GM21723 (cell line): ENCODE results near the gene FAM163B.

Source experiments
- ATAC-seq: cut with Tn5 transposase; IDR thresholded peaks from one replicate; pipeline ENCODE4 v1.9.1; 2021; ENCODE audit warnings: mild to moderate bottlenecking, moderate library complexity; ENCODE audit not compliant: unreplicated experiment

FAM163B gene

DNA sequence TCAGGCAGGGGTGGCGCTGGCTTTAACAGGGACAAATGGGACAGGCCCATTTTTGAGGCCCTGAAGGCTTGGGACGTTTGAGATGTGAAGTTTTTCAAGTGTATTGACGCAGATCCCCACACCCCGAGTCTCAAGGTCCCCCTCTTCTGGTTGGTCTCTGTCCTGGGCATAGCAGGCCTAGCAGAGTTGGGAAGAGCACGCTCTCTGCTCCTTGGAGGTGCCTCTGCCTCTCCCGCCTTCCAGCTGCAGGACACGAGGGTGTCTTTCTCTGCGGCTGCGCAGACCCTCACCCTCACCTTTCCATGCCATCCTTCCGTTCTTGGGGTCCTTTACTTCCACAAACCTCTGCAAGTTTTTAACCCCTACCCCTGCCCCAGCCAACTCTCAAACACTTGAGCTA lies 56.1 kb downstream of the FAM163B start:
- ATAC-seq: no peak

DNA sequence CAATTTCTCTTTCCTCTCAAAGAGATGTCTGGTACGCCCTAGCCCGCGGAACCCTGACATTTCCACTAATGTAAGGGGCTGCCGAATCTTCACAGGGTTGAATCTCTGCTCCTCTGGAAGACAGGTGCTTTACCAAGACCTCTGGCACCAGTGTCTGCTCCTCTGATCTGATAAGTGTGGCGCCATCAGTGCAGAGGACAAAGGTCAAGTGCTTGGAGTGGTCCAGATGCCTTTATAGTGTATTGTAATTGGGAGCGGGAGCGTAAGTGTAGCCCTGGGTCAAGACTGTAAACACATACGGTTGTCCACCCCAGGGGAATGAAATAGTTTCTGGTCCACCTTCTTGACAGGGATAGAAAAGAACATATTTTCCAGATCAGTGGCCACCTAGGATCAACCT lies 57.0 kb downstream of the FAM163B start:
- ATAC-seq: no peak

DNA sequence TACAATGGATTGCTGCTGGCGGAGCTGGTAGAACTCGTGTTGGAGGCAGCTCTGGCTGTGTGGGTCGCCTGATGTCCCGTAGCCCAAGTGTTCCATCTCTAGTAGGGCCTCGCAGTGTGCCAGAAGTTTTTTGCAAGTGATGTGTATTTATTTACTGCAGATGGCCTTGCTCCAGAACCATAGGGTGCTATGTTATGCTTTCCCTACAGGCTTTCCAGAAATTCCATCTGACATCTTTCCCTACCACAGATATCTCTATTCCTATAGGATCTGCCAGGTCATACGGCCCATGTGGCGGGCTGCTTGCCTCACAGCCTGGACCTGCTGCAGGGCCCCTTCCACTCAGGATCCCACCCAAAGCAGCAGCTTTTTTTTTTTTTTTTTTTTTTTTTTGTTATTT lies 57.7 kb downstream of the FAM163B start:
- ATAC-seq: no peak

DNA sequence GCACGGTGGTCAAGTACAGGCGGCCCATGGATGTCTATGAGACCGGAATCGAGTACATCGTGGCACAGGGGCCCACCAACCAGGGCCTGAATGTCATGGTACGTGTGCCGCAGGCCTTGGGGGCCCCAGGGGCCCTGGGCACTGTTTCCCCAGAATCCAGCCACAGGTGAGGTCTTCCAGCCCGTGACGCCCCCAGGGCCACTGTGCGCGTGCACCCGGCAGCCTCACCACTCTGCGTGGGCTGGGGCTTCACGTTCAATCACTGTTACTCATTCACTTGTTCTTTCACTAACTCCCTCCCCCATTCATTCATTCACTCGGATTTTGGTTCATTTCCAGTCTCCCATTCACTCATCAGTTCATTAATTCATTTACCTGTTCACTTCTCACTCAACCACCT lies 62.1 kb downstream of the FAM163B start:
- ATAC-seq: no peak

DNA sequence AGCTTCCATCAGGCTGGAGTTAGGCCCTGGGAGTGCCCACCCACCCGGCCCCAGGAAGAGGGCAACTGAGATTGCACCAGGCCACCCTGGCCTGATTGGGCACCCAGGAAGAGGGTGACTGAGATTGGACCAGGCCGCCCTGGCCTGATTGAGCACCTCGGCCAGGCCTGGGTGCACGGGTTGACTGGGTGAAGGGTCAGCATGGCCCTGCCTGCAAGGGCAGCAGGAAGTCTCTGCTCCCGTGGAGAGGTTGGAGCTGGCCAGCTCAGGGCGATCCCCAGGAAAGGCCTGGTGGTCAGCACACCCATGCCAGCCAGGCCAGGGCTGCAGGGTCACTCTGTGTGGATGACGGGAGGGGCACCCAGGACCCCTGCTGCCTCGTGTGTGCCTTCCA lies 62.9 kb downstream of the FAM163B start:
- ATAC-seq: no peak

DNA sequence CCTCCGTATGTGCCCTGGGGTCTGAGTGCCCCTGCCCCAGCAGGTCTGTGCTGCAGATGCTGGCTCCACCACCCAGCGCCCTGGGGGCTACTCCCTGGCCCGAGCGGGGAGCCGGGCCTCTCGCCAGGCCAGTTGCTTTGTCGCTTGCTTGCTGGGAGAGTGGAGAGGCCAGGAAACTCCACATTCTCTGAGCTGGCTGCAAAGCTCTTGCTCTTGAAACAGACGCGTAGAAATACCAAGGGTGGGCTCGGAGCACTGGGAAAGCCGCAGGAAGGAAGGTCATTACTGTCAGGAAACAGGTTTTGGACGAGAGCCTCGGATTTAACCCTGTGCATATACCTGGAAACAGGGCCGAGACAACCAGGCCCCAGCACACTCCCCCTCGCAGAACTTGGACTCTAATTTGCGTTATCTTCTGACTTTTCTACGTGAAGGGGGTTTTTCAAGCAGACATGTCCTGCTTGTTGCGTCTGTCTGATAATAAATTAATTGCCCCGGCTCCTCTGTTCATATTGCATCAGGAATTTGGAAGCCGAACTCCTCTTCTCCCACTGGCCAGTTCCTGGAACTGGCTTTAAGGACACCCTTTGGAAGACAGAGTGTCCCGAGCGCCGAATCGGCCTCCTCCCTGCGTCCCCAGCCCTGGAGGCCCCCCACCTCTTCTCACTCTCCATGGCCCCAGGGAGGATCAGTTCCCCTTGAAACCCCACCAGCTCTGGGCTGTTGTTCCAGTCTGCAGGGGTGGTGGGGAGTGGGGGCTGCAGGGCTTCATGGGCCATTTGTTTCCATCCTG lies 63.5 kb downstream of the FAM163B start:
- no peak for ATAC-seq

DNA sequence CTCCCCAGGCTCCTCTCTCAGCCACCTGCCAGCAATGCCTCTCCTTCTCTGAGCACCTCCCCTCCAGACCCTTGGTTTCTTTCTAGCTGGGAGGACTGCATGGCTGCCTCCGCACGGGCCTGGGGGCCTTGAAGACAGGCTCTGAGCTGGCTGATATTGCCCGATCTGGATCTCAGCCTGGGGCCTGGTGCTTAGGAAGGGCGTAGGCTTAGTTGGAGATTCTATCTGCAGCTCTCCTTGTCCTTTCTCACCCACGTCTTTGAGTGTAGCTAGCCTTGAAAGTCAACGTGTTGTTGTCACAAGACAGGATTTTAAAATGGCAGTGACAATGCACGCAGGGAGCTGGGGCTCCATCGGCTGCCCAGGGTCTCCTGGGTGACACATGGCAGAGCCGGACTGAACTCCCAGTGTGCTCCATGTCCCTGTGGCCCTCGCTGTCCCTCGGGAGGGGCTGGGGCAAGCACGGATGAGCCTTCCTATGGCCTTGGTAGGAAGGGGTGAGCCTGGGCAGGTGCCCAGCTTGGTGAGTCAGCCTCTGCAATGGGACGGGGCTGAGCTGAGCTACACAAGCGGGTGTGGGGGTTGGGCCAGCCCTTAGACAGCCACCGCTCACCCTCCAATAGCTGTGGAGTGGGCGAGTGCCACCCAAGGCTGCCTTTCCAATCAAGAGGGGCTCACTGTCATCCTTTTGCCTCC lies 65.3 kb downstream of the FAM163B start:
- ATAC-seq: no peak

DNA sequence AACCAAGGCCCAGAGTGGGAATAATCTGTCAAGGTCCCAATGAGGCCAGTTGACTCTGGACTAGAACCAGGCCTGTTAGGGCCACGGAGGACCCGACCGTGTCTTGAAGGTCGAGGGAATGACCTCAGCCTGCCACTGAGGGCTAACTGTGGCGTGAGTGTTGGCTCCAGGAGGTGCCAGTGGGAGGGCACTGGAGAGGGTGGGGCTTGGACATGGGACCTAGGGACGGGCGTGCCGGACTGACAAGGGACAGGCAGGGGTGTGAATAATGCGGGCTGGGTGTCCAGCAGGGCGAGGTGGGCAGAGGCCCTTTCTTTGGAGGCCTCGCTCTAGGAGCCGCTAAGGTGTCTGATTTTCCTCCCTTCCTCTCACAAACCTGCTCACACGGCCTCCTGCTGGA lies 67.2 kb downstream of the FAM163B start:
- ATAC-seq: no peak

DNA sequence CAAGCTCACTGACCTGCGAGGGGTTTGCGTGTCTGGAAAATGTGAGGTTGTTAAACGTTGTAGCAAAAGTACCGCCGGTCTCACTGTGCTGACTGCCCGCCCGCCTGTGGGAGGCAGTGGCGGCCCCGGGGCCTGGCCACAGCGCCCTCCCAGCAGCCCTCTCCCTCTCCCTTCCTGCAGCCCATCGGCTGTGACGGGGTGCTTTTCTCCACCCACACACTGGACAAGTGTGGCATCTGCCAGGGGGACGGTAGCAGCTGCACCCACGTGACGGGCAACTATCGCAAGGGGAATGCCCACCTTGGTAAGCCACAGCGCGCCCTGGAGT lies 68.5 kb downstream of the FAM163B start:
- ATAC-seq: no peak

DNA sequence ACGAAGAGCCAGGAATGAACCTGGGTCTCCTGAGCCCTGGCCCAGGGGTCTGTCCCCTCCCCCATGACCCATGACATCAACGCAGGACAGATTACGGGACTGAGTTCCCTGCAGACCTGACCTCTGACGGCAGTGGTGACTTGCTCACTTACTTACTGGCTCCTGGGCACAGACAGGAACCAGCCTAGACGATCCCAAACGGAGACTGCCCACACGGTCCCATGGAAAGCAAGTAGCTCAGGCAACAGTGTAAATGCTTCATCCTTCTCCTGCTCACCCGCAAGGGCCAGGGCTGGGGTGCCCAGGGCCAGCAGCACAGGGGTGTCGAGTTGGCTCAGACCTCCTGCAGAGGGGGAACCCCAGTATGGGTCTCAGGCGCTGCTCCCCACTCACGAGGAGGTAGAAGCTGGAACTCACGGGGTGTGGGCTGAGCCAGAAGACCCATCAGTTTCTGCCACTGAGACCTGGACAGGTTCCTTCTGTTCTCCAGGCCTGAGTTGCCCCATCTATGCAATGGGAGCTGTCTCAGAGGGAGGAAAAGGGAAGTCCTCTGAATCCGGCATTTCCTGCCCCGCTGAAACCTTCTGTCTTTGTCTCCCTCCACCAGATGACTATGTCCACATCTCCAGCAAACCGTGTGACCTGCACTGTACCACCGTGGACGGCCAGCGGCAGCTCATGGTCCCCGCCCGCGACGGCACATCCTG lies 69.0 kb downstream of the FAM163B start:
- no peak for ATAC-seq

DNA sequence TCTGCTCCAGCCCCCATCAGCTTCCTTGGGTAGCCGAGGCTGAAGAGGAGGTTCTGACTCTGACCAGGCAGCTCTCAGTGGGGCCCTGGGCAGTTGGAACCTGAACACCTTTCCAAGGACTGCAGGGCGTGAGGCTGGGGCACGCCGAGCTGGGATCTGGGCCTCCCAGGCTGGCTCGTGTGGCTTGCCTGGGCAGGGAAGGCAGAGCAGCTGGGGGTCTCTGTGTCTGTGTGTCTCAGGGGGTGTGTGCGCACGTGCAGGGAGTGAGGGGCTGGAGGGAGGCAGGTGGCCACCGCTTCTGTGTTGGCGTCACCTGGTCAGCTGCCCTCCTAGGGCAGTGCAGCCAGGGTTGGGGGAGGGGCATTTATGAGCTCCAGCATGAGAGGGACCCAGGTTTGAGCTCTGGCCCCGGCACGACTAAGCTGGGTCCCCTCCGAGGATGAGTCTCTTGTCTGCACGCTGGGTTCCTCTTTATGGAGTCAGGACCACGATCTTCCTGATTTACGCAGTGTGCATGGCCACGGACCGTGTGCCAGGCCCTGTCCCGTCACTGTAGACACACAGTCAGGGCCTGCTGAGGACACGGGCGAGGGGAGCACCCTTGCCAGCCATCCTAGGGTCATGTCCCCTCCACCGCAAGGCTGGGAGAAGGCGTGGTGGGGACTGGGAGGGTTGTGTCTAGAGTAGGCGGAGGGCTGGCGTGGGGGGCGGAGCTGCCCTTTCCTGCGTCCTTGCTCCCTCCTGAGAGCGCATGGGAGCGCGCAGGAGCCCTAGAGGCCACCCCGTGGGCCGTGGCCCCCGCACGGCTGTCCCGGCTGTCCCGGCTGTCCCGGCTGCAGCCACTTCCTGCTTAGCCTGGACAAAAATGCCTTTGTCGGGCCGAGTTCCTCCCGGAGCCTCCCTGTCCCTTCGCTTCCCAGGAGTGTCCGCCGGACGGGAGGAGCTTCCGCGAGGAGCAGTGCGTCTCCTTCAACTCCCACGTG lies 70.0 kb downstream of the FAM163B start:
- no peak for ATAC-seq

DNA sequence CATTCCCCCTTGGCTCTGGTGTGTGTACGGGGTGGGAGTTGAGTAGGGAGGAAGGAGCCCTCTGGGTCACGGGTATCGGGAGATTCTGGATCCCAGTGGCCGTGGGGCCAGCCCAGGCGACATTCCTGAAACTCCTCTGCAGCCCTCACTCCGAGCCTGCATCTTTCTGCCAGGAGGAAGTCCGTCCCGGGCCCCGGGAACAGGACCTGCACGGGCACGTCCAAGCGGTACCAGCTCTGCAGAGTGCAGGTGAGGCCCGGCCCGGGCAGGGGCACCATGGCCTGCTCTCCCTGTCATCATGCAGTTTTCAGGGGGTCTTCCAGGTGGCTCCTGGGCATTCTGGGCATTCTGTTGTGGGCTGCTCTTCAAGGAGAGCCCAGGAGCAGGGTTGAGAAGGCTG lies 71.0 kb downstream of the FAM163B start:
- ATAC-seq: no peak

DNA sequence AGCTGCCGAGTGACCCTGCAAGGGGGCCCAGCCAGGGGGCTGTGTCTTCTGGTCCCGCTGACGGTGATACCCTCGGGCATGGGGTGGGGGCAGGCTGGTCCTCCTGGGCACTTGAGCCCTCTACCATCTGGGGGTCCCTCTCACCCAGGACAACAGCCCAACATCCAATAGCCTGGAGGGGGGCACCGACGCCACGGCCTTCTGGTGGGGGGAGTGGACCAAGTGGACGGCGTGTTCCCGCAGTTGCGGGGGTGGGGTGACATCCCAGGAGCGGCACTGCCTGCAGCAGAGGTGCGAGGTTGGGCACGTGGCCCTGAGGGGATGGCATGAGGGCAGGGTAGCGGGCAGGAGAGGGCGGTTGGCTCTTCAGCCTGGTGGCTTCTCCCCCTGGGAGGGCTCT lies 71.9 kb downstream of the FAM163B start:
- no peak for ATAC-seq

DNA sequence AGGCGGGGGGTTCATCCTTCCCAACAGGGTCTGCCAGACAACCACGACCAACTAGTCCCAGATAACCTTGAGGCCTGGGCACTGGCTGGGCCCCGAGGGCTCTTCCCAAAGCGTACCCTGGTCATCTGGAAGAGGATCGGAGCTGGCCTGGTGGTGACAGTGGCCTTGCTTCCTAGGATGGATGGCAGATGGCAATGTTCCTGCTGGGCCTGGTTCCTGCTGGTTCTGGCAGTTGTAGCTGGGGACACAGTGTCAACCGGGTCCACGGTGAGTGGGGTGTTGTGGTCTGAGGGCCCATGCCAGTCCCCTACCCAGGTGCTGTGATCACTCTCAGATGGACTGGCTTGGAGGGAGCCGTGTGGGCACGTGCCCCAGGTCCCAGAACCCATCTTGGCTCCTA lies 72.7 kb downstream of the FAM163B start:
- ATAC-seq: no peak

DNA sequence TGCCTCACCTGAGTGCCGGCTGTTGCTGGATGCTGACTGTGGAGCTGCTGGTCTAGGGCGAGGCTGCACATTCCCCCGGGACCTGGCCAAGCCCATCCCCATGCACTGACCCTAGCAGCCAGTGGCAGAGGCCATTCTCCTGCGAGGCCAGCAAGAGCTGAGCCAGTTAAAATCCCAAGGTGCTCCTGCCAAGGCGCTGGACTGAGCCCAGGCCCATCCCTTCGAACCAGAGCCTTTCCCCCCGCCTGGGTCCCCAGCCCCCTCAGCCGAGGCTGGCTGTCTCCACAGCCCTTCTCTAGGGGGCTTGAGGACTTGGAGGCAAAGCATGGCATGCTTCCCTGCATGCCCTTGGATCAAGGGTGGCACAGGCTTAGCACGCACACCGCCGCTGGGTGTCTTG lies 73.1 kb downstream of the FAM163B start:
- no peak for ATAC-seq

DNA sequence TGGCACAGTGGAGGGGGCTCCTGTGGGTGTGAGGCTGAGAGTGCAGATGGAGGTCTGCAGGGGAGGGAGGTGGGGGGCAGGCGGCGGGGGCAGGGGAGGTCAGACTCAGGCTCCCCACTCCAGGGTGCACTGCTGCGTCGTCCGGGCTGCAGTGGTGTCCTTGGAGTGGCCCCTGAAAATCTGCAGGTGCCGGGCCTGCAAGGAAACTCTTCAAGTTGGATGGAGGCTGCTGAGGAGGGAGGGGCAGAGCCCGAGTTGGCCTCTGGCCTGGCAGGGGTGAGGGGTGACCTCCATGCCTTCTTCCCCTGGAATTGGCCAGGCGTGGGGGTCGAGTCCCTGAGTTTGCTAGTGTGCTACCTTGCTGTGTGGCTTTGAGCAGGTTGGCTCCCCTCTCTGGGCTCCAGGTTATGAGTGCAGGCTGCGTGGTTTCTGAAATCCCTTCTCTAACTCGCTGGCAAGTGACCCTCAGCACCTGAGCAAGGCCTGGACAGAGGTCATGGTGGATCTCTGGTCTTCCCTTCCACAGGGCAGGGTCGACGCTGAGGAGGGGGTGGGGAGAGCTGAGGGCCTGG lies 73.8 kb downstream of the FAM163B start:
- no peak for ATAC-seq

DNA sequence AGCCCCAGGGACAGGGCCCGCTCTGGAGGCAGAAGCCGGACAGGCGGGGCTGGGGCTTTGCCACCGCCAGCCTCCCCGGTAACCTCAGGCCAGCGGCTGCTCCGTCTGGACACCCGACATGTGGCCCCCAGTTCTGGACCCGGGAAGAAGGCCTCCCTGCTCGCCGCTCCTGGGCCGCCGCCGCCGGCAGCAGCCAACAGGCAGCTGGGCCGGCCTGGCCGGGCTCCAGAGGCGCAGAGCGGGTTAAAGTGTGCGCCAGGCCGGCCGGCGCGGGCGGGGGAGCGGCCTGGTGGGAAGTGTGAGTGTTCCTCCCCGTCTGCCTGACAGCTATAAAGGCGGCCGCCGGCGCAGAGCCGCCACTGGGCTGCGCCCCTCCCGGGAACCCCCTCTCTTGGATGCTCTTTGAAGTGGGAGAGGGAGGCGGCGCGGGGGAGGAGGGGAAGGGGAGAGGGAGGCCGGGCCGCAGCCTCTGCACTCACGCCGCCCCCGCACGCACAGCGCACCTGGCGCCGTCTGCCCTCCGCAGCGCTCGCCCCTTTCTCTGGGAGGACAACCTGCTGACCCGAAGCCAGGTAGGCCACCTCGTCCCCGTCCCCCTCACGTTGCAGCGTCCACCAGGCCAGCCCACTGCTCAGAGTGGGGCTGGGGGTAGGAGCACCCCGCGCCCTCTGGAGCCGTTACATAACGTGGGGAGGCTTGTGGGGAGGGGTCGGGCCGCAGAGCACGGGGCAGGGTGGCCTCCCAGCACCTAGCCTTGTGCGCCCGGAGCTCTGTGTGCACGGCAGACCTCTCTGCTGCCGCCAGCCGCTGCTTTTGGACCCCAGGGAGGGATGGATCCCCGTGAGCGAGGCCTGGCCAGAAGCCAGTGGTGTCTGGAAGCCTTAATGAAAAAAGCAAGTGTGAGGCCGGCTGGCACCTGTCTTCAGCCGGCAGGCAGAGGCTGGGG lies 74.6 kb downstream of the FAM163B start, which contains the start of gene ADAMTSL2:
Gene ADAMTSL2 (plus strand): TSS at position 359 of the 946 bp plus-strand sequence. CDS start 2,009 bp downstream, outside the sequence.
- ATAC-seq: no peak

DNA sequence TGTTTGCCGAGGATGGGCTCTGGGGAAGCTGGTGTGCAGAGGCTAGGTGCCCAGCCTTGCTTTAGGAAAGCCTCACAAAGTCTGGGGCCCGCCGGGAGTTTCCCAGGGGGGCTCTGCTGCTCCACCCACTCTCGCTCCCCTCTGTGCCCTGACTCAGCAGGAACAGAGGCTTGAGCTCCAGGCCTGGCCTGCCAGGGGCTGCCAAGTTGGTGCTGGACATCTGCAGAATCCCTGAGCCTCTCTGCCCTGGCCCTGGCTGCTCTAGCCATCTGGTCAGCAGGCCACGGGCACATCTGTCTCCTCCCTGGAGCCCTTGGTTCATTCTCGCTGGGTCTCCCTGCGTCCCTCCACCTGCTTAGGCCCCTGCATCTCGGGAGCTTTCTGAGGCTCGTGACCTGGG lies 75.3 kb downstream of the FAM163B start:
- ATAC-seq: no peak

DNA sequence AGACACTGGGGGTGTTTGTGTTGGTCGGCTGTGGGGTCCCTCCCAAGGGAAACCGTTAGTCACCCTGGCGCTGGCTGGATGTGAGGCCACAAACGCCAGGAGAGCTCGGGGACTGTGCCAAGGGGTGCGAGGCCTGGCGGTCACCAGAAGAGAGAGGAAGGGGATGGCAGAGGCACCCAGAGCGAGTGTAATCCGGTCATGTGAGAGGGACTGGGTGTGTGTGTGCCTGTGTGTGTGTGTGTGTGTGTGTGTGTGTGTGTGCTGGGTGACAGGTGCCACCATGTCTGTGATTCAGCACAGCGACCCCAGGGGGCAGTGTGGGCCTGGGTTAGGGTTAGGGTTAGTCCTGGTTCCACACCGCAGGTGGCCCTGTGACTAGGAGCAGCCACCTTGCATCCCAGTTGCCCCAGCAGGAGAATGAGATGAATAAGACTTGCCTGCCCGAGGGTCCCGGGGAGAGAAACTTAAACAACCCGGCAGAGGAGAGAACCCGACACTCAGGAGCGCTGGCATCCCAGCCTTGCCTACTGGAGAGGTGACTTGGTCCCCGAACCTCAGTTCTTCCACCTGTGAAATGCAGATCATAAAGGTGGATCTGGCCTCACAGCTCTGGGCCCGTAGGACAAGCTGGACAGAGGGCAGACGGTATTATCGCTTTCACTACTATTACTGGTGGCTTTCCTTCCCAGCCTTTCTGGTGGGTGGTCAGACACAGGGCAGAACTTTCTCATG lies 76.1 kb downstream of the FAM163B start:
- ATAC-seq: no peak
